ENCODE data around the gene PRELID3B. TPM values are rescaled to one million over a fixed set of nuclear protein-coding genes. Genes with fewer than 3 reads are reported as not detected.

The PRELID3B gene
- total RNA-seq, 1 experiment from 2014 or later: 181 TPM

DNA sequence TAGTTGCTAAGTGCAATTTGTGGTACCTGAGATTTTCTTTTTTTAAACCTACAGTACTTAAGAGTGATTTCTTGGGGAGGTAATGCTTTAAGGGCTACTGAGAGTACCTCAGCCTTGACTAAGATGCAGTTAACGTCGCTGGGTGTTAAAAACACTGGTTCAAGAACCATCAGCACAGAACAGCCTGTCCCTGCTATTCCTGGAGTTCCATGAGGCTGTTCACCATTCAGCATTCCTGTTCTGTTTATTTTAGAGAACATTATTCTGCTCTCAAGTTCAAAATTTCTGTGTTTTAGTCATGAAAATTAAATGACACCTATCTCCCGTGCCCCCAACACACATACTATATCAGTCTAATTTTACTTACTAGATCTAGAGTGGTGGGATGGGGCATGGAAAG is 1.7 kb upstream of the PRELID3B start:
- Histone ChIP-seq H4K20me1 (ENCODE audit: low read length) (peaks cover 24% of the 10 kb centered on the region), H3F3A (ENCODE audit: low read length, unreplicated experiment) (peaks cover 4% of the 10 kb centered on the region), H3K4me1 (ENCODE audit: insufficient read depth, low read length) (peaks cover 61% of the 10 kb centered on the region), H3K4me3 (ENCODE audit: low read length) (no peak overlapping the region), H3K9ac (ENCODE audit: low read length) (peak overlapping the region; percentile 37), H3K4me2 (ENCODE audit: low read length) (peak overlapping the region; percentile 67), H3K79me2 (ENCODE audit: low read length) (peaks cover 34% of the 10 kb centered on the region), H3K27me3 (ENCODE audit: low read length) (no peaks in the 10 kb centered on the region), H3K36me3 (ENCODE audit: low read depth, low read length) (peaks cover 13% of the 10 kb centered on the region; the same call in 1 of the 2 replicates), H3K9me2 (replicated peaks; ENCODE audit: low read length) (no peaks in the 10 kb centered on the region), H2AFZ (ENCODE audit: low read length) (peak overlapping the region; percentile 74; the same call in 1 of the 2 replicates), H3K27ac (ENCODE audit: low read length) (peak overlapping the region; percentile 87), H3K9me3 (ENCODE audit: low read length) (no peaks in the 10 kb centered on the region)
- ATAC-seq: no peak
- TSS peak; percentile 34 for BruUV-seq (replicated peaks)
- DNase-seq: peak; percentile 5
- POLR2A ChIA-PET (ENCODE audit: unreplicated experiment): no interaction called here
- CTCF ChIA-PET: no interaction called here
- intact Hi-C loops (cut with micrococcal nuclease): loop anchor here (5.0 kb wide), 1 partner anchor 392 kb away; the partner anchor contains the start of gene STX16
- TF ChIP-seq EZH2 (IDR thresholded peaks at IDR 0.05; ENCODE audit: low read length, unreplicated experiment) (no peak), CTCF (conservative IDR thresholded peaks at IDR 0.05; ENCODE audit: low read depth, low read length) (no peak), EZH2phosphoT487 (IDR thresholded peaks at IDR 0.05; ENCODE audit: borderline replicate concordance, low read length) (no peak)

- no TSS peak for BruUV-seq (replicated peaks)
- H3K9ac ChIP-seq (ENCODE audit: low read length): peak overlapping the region; percentile 57
- H3K9me3 ChIP-seq (ENCODE audit: low read length): no peaks in the 10 kb centered on the region
- TF ChIP-seq EZH2phosphoT487 (IDR thresholded peaks at IDR 0.05; ENCODE audit: borderline replicate concordance, low read length) (no peak), EZH2 (IDR thresholded peaks at IDR 0.05; ENCODE audit: low read length, unreplicated experiment) (no peak), CTCF (conservative IDR thresholded peaks at IDR 0.05; ENCODE audit: low read depth, low read length) (no peak)
- H3K4me1 ChIP-seq (ENCODE audit: insufficient read depth, low read length): peaks cover 62% of the 10 kb centered on the region
- peaks cover 4% of the 10 kb centered on the region for H3F3A ChIP-seq (ENCODE audit: low read length, unreplicated experiment)
- no peak overlapping the region for H3K4me3 ChIP-seq (ENCODE audit: low read length)
- H3K36me3 ChIP-seq (ENCODE audit: low read depth, low read length): peaks cover 17% of the 10 kb centered on the region; the same call in 1 of the 2 replicates
- H3K27me3 ChIP-seq (ENCODE audit: low read length): no peaks in the 10 kb centered on the region
- H3K27ac ChIP-seq (ENCODE audit: low read length): peak overlapping the region; percentile 87
- peak overlapping the region; percentile 67 for H3K4me2 ChIP-seq (ENCODE audit: low read length)
- intact Hi-C loops (cut with micrococcal nuclease): loop anchor here (5.0 kb wide), 1 partner anchor 391 kb away; the partner anchor contains the start of gene STX16
- DNase-seq (peak; percentile 89), ATAC-seq (no peak)
- POLR2A ChIA-PET (ENCODE audit: unreplicated experiment): interaction anchor here (0.5 kb wide), 1 partner anchor 87 kb away, joined by 3 read pairs; no protein-coding TSS in a partner anchor
- peaks cover 29% of the 10 kb centered on the region for H4K20me1 ChIP-seq (ENCODE audit: low read length)
- no peaks in the 10 kb centered on the region for H3K9me2 ChIP-seq (replicated peaks; ENCODE audit: low read length)
- peaks cover 40% of the 10 kb centered on the region for H3K79me2 ChIP-seq (ENCODE audit: low read length)
- CTCF ChIA-PET: no interaction called here
- peak overlapping the region; percentile 74; the same call in 1 of the 2 replicates for H2AFZ ChIP-seq (ENCODE audit: low read length)
These were observed 1.1 kb upstream of the PRELID3B start for GRCh38 chr20:59043698-59044097.
